ENCODE measurements around the gene LTA. TPM values are rescaled to one million over a fixed set of nuclear protein-coding genes. Genes with fewer than 3 reads are reported as not detected.
A peak's percentile ranks its signal among the peaks of the same experiment; 100 is the strongest.

Gene LTA
- total RNA-seq, 3 donors from 2014 or later: 0.29 TPM; not detected in 2

GRCh38 chr6:31544676-31545075 is 27.4 kb upstream of the LTA start:
- intact Hi-C loops (cut with DNase I; ENCODE audit: low total_unique reads): loop anchor here (5.0 kb wide), 1 partner anchor 48 kb away; the partner anchor contains the start of gene NCR3
- Histone ChIP-seq H3K36me3 (no peaks in the 10 kb centered on the region), H3K4me3 (no peak overlapping the region), H3K27me3 (no peaks in the 10 kb centered on the region), H3K9me3 (no peaks in the 10 kb centered on the region), H3K4me1 (peaks cover 2 to 19% of the 10 kb centered on the region in 2 donors), H3K27ac (no peak overlapping the region)
- DNase-seq (ENCODE audit: low spot score in 2 of 2): no peak
- TF ChIP-seq POLR2A (IDR thresholded peaks at IDR 0.05) (no peak), CTCF (IDR thresholded peaks at IDR 0.05) (no peak), POLR2AphosphoS5 (IDR thresholded peaks at IDR 0.05) (no peak)

- no peak for TF ChIP-seq POLR2A (IDR thresholded peaks at IDR 0.05)
- TF ChIP-seq CTCF (IDR thresholded peaks at IDR 0.05): no peak
- no peak for TF ChIP-seq POLR2AphosphoS5 (IDR thresholded peaks at IDR 0.05)
- H3K4me3 ChIP-seq: no peak overlapping the region
- no peaks in the 10 kb centered on the region for H3K36me3 ChIP-seq
- no peak overlapping the region for H3K27ac ChIP-seq
- H3K9me3 ChIP-seq: no peaks in the 10 kb centered on the region
- intact Hi-C loops (cut with DNase I; ENCODE audit: low total_unique reads): loop anchor here (5.0 kb wide), 1 partner anchor 47 kb away; the partner anchor contains the start of gene NCR3
- DNase-seq (ENCODE audit: low spot score in 2 of 2): no peak
- H3K4me1 ChIP-seq: peaks cover 0 to 13% of the 10 kb centered on the region in 2 donors
- H3K27me3 ChIP-seq: no peaks in the 10 kb centered on the region
Measured at GRCh38 chr6:31545291-31545690, 26.8 kb upstream of the LTA start.

- intact Hi-C loops (cut with DNase I; ENCODE audit: low total_unique reads): loop anchor here (5.0 kb wide), 1 partner anchor 46 kb away; the partner anchor contains the start of gene NCR3
- peak within 1 kb of the TSS; percentile 21 to 67 (median 50) for H3K4me3 ChIP-seq
- peaks cover 0 to 11% of the 10 kb centered on the region in 2 donors for H3K4me1 ChIP-seq
- DNase-seq (ENCODE audit: low spot score in 2 of 2): peak; percentile 91 to 92
- no peaks in the 10 kb centered on the region for H3K9me3 ChIP-seq
- TF ChIP-seq CTCF (IDR thresholded peaks at IDR 0.05) (peak; percentile 94 to 98 (median 96)), POLR2AphosphoS5 (IDR thresholded peaks at IDR 0.05) (peak; percentile 59 to 65 (median 61)), POLR2A (IDR thresholded peaks at IDR 0.05) (no peak)
- peak within 1 kb of the TSS; percentile 75 to 84 for H3K27ac ChIP-seq
- no peaks in the 10 kb centered on the region for H3K36me3 ChIP-seq
- H3K27me3 ChIP-seq: no peaks in the 10 kb centered on the region
Measured at GRCh38 chr6:31546339-31546957, 25.6 kb upstream of the LTA start, which contains the start of gene ATP6V1G2. Gene ATP6V1G2, minus strand, starts transcription at chr6:31546608. Its CDS starts 49 bp downstream, at chr6:31546559.

GRCh38 chr6:31546958-31547726 is 24.9 kb upstream of the LTA start, which contains the start of gene NFKBIL1:
Gene NFKBIL1, plus strand, starts transcription at chr6:31547608. Its CDS starts 87 bp downstream, at chr6:31547695.
- Histone ChIP-seq H3K27ac (peak within 1 kb of the TSS; percentile 75 to 84), H3K4me1 (peaks cover 0 to 11% of the 10 kb centered on the region in 2 donors), H3K27me3 (no peaks in the 10 kb centered on the region), H3K36me3 (no peaks in the 10 kb centered on the region), H3K4me3 (peak within 1 kb of the TSS; percentile 21 to 67 (median 50)), H3K9me3 (no peaks in the 10 kb centered on the region)
- TF ChIP-seq POLR2A (IDR thresholded peaks at IDR 0.05) (peak; percentile 31), POLR2AphosphoS5 (IDR thresholded peaks at IDR 0.05) (peak; percentile 55 to 91 (median 87)), CTCF (IDR thresholded peaks at IDR 0.05) (peak in 1 of 3 donors; percentile 9)
- intact Hi-C loops (cut with DNase I; ENCODE audit: low total_unique reads): loop anchor here (5.0 kb wide), 1 partner anchor 45 kb away; the partner anchor contains the start of gene NCR3
- DNase-seq (ENCODE audit: low spot score in 2 of 2): peak; percentile 95
